Measurements from ENCODE around the gene ENAH. TPM values are rescaled to one million over a fixed set of nuclear protein-coding genes. Genes with fewer than 3 reads are reported as not detected.

Gene ENAH
- total and polyA plus RNA-seq, 9 of the 15 experiments (the other 6 are each of a cell fraction or from before 2014, with no cell fraction given), result 0.03 to 1.2 (median 0.15) TPM

DNA sequence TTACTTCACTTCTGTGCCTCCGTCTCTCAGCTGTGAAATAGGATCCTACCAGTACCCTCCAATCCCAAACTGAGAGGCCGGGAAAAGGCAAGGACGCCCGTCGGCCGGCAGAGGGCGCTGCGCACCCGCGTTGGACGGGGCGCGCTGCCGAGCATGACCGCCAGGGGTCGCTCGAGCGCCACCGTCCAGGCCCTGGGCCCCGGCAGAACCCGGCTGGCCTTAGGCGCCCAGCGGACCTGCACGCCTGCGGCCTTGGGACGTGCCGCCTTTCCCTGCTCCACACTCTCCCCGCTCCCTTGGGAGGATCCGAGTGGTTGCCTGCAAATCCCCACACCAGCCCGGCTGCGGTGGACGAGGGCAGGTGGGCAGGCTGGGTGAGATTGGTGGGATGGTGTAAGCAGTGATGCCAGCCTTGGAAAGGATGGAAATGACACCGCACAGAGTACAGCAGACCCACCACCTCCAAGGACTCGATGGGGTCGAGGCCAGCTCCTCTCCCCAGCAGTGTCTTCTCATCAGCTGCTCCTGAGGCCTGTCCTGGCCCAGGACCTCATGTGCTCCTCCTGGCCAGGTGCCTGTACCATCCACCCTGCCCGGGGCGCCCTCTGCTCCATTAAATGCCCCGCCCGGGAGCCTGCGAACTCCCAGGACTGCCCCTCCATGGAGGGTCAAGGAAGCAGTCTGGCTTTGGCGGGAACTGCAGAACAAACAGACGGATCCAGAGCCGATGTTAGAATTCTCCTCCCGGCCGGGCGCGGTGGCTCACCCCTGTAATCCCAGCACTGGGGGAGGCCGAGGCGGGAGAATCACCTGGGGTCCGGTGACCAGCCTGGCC lies 177.7 kb downstream of the ENAH start (continued):
- TF ChIP-seq, protein P1, sequence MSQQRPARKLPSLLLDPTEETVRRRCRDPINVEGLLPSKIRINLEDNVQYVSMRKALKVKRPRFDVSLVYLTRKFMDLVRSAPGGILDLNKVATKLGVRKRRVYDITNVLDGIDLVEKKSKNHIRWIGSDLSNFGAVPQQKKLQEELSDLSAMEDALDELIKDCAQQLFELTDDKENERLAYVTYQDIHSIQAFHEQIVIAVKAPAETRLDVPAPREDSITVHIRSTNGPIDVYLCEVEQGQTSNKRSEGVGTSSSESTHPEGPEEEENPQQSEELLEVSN (IDR thresholded peaks at IDR 0.05; ENCODE audit: borderline replicate concordance in 1 of 2, extremely low read depth in 1 of 2, insufficient read depth in 1 of 2, insufficient read length in 1 of 2, low read depth in 1 of 2, low read length in 1 of 2, poor library complexity in 1 of 2, severe bottlenecking in 1 of 2), result peak in 1 of 2 experiments; percentile 34
- no peak for TF ChIP-seq POLR2AphosphoS5 (IDR thresholded peaks at IDR 0.05; ENCODE audit: control insufficient read depth, insufficient read depth, low read depth, low read length)
- no peak for TF ChIP-seq DACH1 (IDR thresholded peaks at IDR 0.05; ENCODE audit: partially characterized antibody)
- peak; percentile 100 for TF ChIP-seq SMC3 (conservative IDR thresholded peaks at IDR 0.05; ENCODE audit: insufficient read depth, low read depth, low read length)
- no peak for TF ChIP-seq HDGF (IDR thresholded peaks at IDR 0.05)
- TF ChIP-seq, protein P2, sequence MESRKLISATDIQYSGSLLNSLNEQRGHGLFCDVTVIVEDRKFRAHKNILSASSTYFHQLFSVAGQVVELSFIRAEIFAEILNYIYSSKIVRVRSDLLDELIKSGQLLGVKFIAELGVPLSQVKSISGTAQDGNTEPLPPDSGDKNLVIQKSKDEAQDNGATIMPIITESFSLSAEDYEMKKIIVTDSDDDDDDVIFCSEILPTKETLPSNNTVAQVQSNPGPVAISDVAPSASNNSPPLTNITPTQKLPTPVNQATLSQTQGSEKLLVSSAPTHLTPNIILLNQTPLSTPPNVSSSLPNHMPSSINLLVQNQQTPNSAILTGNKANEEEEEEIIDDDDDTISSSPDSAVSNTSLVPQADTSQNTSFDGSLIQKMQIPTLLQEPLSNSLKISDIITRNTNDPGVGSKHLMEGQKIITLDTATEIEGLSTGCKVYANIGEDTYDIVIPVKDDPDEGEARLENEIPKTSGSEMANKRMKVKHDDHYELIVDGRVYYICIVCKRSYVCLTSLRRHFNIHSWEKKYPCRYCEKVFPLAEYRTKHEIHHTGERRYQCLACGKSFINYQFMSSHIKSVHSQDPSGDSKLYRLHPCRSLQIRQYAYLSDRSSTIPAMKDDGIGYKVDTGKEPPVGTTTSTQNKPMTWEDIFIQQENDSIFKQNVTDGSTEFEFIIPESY (CRISPR knock-in tag; IDR thresholded peaks at IDR 0.05), result peak; percentile 87
- TF ChIP-seq PHF21A (IDR thresholded peaks at IDR 0.05; ENCODE audit: borderline replicate concordance, low read depth), result no peak
- TF ChIP-seq, protein P3, sequence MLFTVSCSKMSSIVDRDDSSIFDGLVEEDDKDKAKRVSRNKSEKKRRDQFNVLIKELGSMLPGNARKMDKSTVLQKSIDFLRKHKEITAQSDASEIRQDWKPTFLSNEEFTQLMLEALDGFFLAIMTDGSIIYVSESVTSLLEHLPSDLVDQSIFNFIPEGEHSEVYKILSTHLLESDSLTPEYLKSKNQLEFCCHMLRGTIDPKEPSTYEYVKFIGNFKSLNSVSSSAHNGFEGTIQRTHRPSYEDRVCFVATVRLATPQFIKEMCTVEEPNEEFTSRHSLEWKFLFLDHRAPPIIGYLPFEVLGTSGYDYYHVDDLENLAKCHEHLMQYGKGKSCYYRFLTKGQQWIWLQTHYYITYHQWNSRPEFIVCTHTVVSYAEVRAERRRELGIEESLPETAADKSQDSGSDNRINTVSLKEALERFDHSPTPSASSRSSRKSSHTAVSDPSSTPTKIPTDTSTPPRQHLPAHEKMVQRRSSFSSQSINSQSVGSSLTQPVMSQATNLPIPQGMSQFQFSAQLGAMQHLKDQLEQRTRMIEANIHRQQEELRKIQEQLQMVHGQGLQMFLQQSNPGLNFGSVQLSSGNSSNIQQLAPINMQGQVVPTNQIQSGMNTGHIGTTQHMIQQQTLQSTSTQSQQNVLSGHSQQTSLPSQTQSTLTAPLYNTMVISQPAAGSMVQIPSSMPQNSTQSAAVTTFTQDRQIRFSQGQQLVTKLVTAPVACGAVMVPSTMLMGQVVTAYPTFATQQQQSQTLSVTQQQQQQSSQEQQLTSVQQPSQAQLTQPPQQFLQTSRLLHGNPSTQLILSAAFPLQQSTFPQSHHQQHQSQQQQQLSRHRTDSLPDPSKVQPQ (CRISPR knock-in tag; IDR thresholded peaks at IDR 0.05; ENCODE audit: borderline replicate concordance), result no peak
- TF ChIP-seq HMGN3 (IDR thresholded peaks at IDR 0.05; ENCODE audit: borderline replicate concordance, extremely low read depth, insufficient read length, low read depth, low read length), result peak; percentile 49
- TF ChIP-seq ZNF778 (CRISPR knock-in tag; IDR thresholded peaks at IDR 0.05), result no peak
- TF ChIP-seq ZNF384 (IDR thresholded peaks at IDR 0.05; ENCODE audit: low read depth, low read length), result peak; percentile 54; the same call in 1 of the 2 replicates
- TF ChIP-seq MAFF (IDR thresholded peaks at IDR 0.05; ENCODE audit: low read length), result no peak
- TF ChIP-seq ZNF589 (CRISPR knock-in tag; IDR thresholded peaks at IDR 0.05; ENCODE audit: low read depth), result no peak
- TF ChIP-seq ZNF212 (CRISPR knock-in tag; IDR thresholded peaks at IDR 0.05), result no peak
- TF ChIP-seq, protein P4, sequence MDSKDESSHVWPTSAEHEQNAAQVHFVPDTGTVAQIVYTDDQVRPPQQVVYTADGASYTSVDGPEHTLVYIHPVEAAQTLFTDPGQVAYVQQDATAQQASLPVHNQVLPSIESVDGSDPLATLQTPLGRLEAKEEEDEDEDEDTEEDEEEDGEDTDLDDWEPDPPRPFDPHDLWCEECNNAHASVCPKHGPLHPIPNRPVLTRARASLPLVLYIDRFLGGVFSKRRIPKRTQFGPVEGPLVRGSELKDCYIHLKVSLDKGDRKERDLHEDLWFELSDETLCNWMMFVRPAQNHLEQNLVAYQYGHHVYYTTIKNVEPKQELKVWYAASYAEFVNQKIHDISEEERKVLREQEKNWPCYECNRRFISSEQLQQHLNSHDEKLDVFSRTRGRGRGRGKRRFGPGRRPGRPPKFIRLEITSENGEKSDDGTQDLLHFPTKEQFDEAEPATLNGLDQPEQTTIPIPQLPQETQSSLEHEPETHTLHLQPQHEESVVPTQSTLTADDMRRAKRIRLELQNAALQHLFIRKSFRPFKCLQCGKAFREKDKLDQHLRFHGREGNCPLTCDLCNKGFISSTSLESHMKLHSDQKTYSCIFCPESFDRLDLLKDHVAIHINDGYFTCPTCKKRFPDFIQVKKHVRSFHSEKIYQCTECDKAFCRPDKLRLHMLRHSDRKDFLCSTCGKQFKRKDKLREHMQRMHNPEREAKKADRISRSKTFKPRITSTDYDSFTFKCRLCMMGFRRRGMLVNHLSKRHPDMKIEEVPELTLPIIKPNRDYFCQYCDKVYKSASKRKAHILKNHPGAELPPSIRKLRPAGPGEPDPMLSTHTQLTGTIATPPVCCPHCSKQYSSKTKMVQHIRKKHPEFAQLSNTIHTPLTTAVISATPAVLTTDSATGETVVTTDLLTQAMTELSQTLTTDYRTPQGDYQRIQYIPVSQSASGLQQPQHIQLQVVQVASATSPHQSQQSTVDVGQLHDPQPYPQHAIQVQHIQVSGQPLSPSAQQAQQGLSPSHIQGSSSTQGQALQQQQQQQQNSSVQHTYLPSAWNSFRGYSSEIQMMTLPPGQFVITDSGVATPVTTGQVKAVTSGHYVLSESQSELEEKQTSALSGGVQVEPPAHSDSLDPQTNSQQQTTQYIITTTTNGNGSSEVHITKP (IDR thresholded peaks at IDR 0.05; ENCODE audit: partially characterized antibody), result no peak
- TF ChIP-seq XRCC3 (IDR thresholded peaks at IDR 0.05), result no peak
- no peak for TF ChIP-seq TCFL5 (CRISPR knock-in tag; conservative IDR thresholded peaks at IDR 0.05)
- no peak for TF ChIP-seq NCOR1 (IDR thresholded peaks at IDR 0.05)
